H1 (cell line): ENCODE data around the gene ZNF334.

Experiments used
- BCL11A ChIP-seq, 2 experiments: IDR thresholded peaks; one replicate each; pipeline ENCODE4 v1.6.1; 2011; ENCODE audit warnings: low read depth in 2 of 2, low read length in 2 of 2, mild to moderate bottlenecking in 2 of 2
- CTCF ChIP-seq, 3 experiments: IDR thresholded peaks; 1 replicate in 2 of 3; 2 replicates in 1 of 3; pipeline versions ENCODE4 v1.5.1 to v1.6.1; 2011; ENCODE audit warnings: low read length in 3 of 3, mild to moderate bottlenecking in 3 of 3, inconsistent platforms in 2 of 3, low read depth in 1 of 3, moderate library complexity in 1 of 3; ENCODE audit not compliant: insufficient read depth in 1 of 3; ENCODE audit errors: control extremely low read depth in 1 of 3
- EP300 ChIP-seq, 2 experiments: IDR thresholded peaks; 1 replicate in 1 of 2; 2 replicates in 1 of 2; pipeline ENCODE4 v1.6.1; 2011 to 2012; ENCODE audit warnings: low read depth in 2 of 2, low read length in 2 of 2, mild to moderate bottlenecking in 2 of 2, borderline replicate concordance in 1 of 2, inconsistent platforms in 1 of 2, moderate library complexity in 1 of 2
- EZH2 ChIP-seq: fragments of 200-600 bp; sonication (generic); IDR thresholded peaks from 2 replicates; pipeline ENCODE4 v1.7.1; 2012; ENCODE audit warnings: low read depth, mild to moderate bottlenecking, moderate library complexity, low read length, inconsistent platforms; ENCODE audit not compliant: severe bottlenecking
- FOSL1 ChIP-seq: IDR thresholded peaks from 2 replicates; pipeline ENCODE4 v1.6.1; 2011; ENCODE audit warnings: mild to moderate bottlenecking, low read depth, low read length, moderate library complexity; ENCODE audit not compliant: insufficient read depth
- HDAC2 ChIP-seq, 2 experiments: fragments of 300-600 bp in 1 of 2; sonication (generic) in 1 of 2; IDR thresholded peaks; 2 replicates each; pipeline ENCODE4 v1.6.1; 2011 to 2012; ENCODE audit warnings: low read depth in 2 of 2, low read length in 2 of 2, mild to moderate bottlenecking in 2 of 2, moderate library complexity in 2 of 2, borderline replicate concordance in 1 of 2, inconsistent platforms in 1 of 2
- MAFK ChIP-seq: IDR thresholded peaks from 2 replicates; pipeline ENCODE4 v1.6.1; 2012; ENCODE audit warnings: low read depth, mild to moderate bottlenecking, improper control_type of control experiment, low read length
- MAX ChIP-seq: IDR thresholded peaks from 2 replicates; pipeline ENCODE4 v1.6.1; 2012; ENCODE audit warnings: inconsistent platforms
- POLR2AphosphoS5 ChIP-seq: IDR thresholded peaks from 2 replicates; pipeline ENCODE4 v1.6.1; 2011; ENCODE audit warnings: low read depth, low read length
- RBBP5 ChIP-seq: IDR thresholded peaks from 2 replicates; pipeline ENCODE4 v1.7.1; 2012; ENCODE audit warnings: low read depth, mild to moderate bottlenecking, inconsistent platforms, low read length, moderate library complexity, borderline replicate concordance
- SP1 ChIP-seq: IDR thresholded peaks from 2 replicates; pipeline ENCODE4 v1.6.1; 2011; ENCODE audit warnings: low read depth, low read length
- TAF1 ChIP-seq: IDR thresholded peaks from 2 replicates; pipeline ENCODE4 v1.6.1; 2011; ENCODE audit warnings: mild to moderate bottlenecking, low read depth, low read length
- YY1 ChIP-seq: IDR thresholded peaks from 2 replicates; pipeline ENCODE4 v1.6.1; 2011; ENCODE audit warnings: low read depth, mild to moderate bottlenecking, low read length

DNA sequence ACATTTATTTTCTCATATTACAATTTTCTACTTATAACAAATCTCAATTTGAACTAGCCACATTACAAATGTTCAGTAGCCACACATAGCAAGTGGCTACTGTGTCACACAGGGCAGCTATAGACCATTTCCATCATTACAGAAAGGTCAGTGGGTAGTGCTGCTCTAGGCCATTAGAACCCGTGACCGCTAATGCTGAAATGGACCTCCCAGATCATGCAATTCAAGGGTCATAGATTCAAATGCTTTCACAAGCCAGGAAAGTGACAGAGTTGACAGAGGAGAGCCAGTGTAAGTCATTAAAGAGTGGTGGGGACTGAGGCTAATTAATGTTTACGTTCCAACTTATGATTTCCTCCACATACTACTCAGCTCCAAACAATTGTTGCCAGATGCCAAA, 40.6 kb upstream of the ZNF334 start:
- TF ChIP-seq SP1 (no peak), EP300 (IDR thresholded peaks at IDR 0.05; ENCODE audit: borderline replicate concordance in 1 of 2, low read depth in 2 of 2, low read length in 2 of 2) (no peak), CTCF (IDR thresholded peaks at IDR 0.05; ENCODE audit: control extremely low read depth in 1 of 3, insufficient read depth in 1 of 3, low read depth in 1 of 3, low read length in 3 of 3) (no peak), MAX (no peak), TAF1 (no peak), EZH2 (no peak), RBBP5 (no peak), YY1 (no peak), HDAC2 (IDR thresholded peaks at IDR 0.05; ENCODE audit: borderline replicate concordance in 1 of 2, low read depth in 2 of 2, low read length in 2 of 2) (no peak), POLR2AphosphoS5 (no peak), BCL11A (IDR thresholded peaks at IDR 0.05; ENCODE audit: low read depth in 2 of 2, low read length in 2 of 2) (no peak), MAFK (no peak), FOSL1 (no peak)
